Measurements from ENCODE around the gene CISD1.

CISD1 gene

GRCh38 chr10:58266003-58266825 is 2.7 kb upstream of the CISD1 start:
- DNase-seq = no peak

- peak in 1 of 2 donors; percentile 6 for DNase-seq
Measured at GRCh38 chr10:58266826-58267712, 1.9 kb upstream of the CISD1 start.

- DNase-seq = peak; percentile 89 to 90
Measured at GRCh38 chr10:58267713-58268453, 1.1 kb upstream of the CISD1 start, which contains the start of gene IPMK. IPMK (minus strand) TSS chr10:58267894; CDS start chr10:58267611, 283 bp downstream.

DNA sequence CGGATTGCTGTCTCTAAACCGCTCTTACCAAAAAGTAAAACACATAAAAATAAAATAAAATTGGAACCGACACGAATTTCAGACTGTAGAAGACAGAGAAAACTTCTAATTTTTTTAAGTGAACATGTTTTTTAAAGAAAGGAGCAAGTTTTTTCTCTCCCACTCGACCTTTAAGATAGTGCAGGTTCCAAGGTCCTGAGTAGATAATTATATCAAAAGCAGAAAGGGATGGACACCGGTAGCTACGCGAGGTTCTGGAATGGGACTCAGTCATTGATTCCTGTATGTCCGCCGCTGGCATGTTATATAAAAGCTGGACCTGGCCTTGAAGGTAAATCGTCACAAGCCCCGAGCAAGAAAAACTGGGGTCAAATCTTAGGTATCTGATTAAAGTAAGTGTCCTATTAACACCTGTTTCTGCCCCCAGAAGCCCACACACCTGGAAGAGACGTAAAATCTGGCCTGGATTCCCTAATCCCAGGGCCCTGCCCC is 462 bp upstream of the CISD1 start:
- no peak for DNase-seq

- no peak for DNase-seq
Measured at GRCh38 chr10:58269782-58270290, 874 bp downstream of the CISD1 start.

GRCh38 chr10:58275261-58275660 is 6.3 kb downstream of the CISD1 start:
- no peak for DNase-seq

DNA sequence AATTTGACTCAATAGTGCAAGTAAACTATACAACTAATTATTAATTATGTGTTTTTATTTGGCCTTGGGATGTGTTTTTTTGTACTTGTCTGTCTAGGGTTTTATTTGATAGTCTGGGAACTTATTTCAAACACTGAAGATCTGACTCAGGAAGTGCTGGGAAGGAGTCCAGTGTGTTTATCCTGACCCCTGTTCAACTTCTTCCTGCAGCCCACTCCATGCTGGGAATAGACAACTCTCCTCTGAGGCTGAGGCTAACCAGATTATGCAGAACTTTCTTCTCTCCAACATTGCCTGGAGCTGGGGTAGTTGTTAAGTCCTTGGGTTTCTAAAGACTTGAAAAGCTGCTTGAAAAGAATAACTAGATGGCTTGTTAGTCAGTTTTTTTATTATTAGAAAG is 6.9 kb downstream of the CISD1 start:
- DNase-seq = no peak

DNA sequence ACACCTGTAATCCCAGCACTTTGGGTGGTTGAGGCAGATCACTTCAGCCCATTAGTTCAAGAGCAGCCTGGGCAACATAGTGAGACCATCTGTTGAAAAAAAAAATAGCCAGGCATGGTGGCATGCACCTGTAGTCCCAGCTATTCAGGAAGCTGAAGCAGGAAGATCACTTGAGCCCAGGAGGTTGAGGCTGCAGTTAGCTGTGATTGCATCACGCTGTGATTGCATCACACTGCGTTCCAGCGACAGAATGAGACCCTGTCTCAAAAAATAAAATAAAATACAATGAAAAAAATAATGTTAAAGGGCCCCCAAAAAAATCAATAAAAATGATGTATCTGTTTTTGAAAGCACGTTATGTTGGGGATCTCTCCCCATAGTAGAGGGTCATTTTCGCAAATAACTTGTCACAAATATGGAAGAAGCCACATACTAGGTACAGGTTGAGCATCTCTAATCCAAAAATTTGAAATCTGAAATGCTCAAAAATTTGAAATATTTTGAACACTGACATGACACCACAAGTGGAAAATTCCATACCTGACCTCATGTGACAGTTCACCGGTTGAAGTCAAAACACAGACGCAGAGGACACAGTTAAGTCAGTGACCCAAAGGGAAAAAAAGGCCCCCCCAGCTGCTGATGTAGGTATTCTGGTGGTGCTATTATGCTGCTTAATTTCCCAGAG is 9.5 kb downstream of the CISD1 start:
- no peak for DNase-seq

DNA sequence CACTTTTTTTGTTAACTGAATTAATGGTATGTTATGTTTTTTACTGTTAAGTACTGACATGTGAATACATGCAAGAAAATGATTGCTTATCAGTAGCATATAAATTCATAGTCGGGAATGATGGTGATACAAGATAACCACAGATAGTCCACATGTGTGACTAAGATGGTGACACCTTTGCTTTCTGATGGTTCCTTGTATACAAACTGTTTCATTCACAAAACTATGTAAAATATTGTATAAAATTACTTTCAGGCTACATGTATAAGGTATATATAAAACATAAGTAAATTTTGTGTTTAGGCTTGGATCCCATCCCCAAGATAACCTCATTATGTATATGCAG is 10.0 kb downstream of the CISD1 start:
- DNase-seq = no peak

DNA sequence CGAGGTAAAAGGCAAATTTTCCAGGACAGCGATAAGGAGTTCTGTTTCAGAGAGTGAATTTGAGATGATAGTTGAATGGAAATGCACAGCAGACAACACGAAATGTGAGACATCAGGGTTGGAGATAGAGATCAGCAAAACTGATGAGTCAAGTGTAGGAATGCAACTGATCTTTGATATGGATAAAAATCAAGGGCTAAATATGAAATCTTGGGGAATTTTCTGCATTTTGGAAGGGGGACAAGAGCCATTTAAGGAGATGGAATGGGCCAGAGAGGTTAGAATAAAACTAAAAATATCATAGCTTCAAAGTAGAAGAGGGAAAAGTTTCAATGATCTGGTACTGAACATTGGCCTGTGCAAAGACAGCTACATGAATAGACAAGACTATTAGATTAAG is 11.5 kb downstream of the CISD1 start:
- no peak for DNase-seq

- DNase-seq = no peak
Measured at GRCh38 chr10:58281092-58281752, 12.3 kb downstream of the CISD1 start.

DNA sequence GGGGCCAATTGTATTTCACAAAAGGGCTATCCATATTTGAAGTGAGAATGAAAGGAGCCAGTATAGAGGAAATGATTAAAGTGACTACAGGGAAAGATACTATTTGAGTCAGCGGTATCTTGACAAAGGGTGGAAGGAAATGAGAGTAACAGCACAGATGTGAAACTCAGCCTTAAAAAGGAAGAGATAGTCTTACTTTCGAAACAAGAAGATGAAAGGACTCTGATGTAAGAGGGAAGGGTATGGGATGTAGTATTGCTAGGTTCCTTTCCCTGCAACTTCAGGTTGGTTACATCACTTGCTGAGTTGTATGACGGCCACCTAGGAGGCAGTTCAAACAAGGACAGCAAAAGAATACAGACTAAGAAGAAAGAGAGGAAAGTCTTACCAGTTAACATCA is 13.7 kb downstream of the CISD1 start:
- DNase-seq = no peak

DNA sequence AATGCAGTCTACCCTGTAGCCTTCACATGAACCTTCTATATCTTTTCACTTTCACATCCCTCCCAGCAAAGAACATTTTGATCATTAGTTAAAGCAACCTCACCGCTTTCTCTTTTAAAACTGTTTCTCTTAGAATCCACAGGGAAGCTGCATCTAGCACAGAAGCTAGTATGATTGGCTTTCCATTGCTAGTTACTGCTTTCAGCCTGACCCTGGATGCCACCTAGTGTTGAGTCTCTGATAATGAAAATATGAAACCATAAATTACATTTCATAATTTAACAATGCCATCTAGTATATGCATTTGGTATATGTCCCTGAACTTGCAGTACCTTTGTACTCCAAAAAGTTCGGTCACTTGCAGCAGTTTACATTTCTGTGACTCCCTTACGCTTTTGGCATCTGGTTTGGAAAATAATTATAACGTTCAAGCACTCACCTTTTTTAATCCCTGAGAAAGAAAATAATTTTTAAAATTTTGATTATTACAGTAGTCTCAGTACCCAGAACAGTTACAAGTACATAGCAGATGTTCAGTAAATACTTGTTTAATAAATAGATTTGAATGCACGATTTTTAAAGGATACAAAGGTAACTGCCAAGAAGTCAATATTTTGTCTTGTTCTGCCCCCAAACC is 22.7 kb downstream of the CISD1 start:
- no peak for DNase-seq

DNA sequence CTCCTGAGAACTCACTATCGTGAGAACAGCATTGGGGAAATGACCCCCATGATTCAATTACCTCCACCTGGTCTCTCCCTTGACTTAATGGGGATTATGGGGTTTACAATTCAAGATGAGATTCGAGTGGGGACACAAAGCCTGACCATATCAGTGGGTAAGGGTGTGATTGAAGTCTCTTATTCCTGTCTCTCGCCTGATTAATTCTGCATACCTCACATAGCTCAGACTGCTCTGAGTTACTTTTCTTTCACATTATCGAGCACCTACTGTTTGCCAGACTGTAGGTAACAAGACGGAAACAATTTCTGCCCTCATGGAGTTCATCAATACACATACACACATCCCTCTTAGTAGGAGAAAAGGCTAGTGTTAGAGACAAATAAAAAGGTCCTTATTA is 25.0 kb downstream of the CISD1 start:
- no peak for DNase-seq

DNA sequence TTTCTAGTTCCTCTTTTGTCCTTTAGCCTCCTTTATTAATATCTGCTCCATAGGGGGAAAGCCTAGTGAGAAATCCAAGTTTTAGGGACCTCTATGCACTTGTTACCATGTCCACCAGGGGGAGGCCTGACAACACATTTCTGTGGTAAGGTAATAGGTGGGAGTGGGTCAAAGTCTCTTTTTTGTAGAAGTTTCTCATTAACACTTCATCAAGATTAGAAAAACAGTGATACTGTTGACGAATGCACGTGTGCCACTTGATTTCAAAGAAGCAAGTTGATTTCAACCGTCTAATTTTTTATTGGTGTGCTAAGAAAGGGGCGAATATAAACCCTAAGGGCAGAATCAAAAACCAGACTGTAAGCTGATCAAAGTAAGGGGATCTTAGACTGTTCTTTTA is 30.6 kb downstream of the CISD1 start:
- DNase-seq = peak; percentile 45 to 47

- no peak for DNase-seq
Measured at GRCh38 chr10:58300676-58301075, 31.7 kb downstream of the CISD1 start.

- DNase-seq = no peak
Measured at GRCh38 chr10:58302254-58302653, 33.3 kb downstream of the CISD1 start.

- no peak for DNase-seq
Measured at GRCh38 chr10:58304099-58304633, 35.2 kb downstream of the CISD1 start.

- DNase-seq = no peak
Measured at GRCh38 chr10:58305821-58306220, 36.9 kb downstream of the CISD1 start.

DNA sequence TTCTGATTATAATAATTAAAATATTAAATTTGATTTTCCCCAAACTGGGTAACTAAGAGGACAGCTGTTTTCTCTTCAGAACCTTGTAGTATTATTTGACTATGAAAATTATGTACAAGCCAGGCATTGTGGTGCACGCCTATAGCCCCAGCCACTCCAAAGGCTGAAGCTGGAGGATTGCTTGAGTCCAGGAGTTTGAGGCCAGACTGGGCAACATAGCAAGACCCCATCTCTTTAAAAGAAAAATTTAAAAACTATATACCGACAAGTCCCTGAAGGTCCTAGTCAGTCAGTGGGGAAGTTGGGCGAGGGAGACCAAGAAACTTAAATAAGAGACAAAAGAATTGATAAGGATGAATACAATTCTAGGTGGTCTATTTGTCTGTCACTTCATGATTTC is 38.7 kb downstream of the CISD1 start:
- DNase-seq = no peak

DNA sequence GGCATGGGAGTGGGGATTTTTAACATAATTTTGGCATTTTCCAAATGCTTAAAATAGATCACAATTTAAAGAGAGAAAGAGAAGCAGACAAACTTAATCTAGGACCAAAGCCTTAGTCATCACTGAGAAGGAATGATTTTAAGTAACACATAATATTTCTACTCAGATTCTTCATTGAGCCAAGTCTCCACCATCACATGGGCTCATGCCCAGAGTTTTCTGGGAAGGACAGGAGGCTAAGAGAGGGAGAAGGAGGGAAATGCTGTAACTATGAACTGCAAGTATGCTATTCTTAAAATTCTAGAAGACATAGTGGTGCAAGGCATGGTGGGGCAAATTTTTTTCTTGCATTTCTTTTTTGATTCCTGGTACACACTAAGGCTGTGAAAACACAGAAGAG is 42.1 kb downstream of the CISD1 start:
- no peak for DNase-seq
